ENCODE measurements around the gene TMEM184B.

- TF ChIP-seq CTCF (IDR thresholded peaks at IDR 0.05) (no peak), EP300 (IDR thresholded peaks at IDR 0.05) (no peak), POLR2AphosphoS5 (IDR thresholded peaks at IDR 0.05) (no peak), POLR2A (IDR thresholded peaks at IDR 0.05) (no peak)
Measured at GRCh38 chr22:38208551-38208968, 64.2 kb downstream of the TMEM184B start.

Data from stomach (tissue), 4 donors.